ENCODE data around the gene LENG1.
"Not testable (repeated sequence)": the region's sequence is repeated elsewhere in the genome, so short reads cannot be mapped to it uniquely, and the experiment has no call there.

LENG1 gene

DNA sequence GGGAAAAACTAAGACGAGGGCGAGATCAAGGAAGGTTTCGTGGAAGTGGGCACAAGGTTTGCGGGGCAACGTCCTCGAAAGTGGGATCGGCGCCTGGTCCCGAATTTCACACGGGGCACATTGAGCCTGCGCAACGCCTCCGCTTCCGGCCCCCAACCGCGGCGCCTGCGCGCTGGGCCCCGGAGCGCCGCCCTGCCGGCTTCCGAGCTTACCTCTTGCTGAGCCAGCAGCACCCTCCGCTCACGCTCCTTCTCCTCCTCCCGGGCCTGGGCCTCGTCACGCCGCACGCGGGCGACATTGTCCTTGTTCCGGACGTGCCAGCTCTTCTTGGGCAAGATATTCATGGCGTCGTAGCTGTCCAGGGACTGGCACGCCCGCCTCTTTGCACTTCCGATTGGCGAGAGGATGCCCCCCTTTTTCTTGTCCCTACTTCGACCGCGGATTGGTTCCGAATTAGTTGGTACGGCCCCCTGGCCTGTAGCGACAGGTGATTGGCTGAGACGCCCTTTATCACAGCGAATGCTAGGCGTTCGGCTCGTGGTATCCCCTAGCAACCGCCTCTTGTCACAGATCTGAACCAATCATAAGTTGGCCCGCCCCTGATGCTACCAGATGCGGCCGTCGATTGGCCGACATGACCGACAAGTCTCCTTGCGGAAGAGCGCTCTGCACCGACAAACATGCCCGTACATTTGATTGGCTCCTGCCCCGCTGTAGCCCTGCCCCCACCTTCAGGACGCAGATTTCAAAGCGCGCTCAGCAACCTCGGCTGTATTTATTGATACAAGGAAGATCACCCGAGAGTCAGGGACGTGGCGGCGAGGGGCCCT lies at the start of gene LENG1:
TSS of gene LENG1 (minus strand) at position 370 of the 830 bp plus-strand sequence. CDS start at position 344, 26 bp downstream.
- peak within 1 kb of the TSS; percentile 97 for H3K4me3 ChIP-seq (ENCODE audit: low read depth, low read length)
- DNase-seq (ENCODE audit: low read depth, low spot score), result peak; percentile 100
- ChIA-PET POLR2A (interaction anchor here (0.7 to 2.0 kb wide), 6 partner anchors 8 to 50 kb away, joined by 3 to 13 read pairs (median 4); partner anchors contain the start of genes CNOT3 and MBOAT7), CTCF (interaction anchor here (1.1 to 2.5 kb wide), 8 partner anchors 9 to 75 kb away, joined by 3 to 14 read pairs (median 5); partner anchors contain the start of genes CNOT3 and MBOAT7)
- TF ChIP-seq, protein P1, sequence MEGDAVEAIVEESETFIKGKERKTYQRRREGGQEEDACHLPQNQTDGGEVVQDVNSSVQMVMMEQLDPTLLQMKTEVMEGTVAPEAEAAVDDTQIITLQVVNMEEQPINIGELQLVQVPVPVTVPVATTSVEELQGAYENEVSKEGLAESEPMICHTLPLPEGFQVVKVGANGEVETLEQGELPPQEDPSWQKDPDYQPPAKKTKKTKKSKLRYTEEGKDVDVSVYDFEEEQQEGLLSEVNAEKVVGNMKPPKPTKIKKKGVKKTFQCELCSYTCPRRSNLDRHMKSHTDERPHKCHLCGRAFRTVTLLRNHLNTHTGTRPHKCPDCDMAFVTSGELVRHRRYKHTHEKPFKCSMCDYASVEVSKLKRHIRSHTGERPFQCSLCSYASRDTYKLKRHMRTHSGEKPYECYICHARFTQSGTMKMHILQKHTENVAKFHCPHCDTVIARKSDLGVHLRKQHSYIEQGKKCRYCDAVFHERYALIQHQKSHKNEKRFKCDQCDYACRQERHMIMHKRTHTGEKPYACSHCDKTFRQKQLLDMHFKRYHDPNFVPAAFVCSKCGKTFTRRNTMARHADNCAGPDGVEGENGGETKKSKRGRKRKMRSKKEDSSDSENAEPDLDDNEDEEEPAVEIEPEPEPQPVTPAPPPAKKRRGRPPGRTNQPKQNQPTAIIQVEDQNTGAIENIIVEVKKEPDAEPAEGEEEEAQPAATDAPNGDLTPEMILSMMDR (IDR thresholded peaks at IDR 0.05; ENCODE audit: insufficient read depth, low read length, missing control alignments), result peak; percentile 25

DNA sequence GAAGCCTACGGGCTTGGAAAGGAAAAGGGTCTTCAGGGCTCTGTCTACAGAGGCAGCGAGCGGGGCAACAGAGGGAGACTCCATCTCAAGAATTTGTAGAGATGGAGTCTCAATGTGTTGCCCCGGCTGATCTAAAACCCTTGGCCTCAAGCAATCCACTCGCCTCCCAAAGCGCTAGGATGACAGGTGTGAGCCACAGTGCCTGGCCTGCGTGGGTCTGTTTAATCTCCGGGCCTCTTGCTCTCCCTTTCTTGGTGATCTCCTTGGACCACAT lies 49.2 kb upstream of the LENG1 start:
- TF ChIP-seq, protein P1 (IDR thresholded peaks at IDR 0.05; ENCODE audit: insufficient read depth, low read length, missing control alignments), result no peak
- ChIA-PET CTCF (no interaction called here), POLR2A (interaction anchor here (0.7 to 3.7 kb wide), 3 partner anchors 8 to 49 kb away, joined by 3 to 23 read pairs (median 4); partner anchors contain the start of genes LENG1 and RPS9)
- DNase-seq (ENCODE audit: low read depth, low spot score), result no peak
- H3K4me3 ChIP-seq (ENCODE audit: low read depth, low read length), result no peak overlapping the region

DNA sequence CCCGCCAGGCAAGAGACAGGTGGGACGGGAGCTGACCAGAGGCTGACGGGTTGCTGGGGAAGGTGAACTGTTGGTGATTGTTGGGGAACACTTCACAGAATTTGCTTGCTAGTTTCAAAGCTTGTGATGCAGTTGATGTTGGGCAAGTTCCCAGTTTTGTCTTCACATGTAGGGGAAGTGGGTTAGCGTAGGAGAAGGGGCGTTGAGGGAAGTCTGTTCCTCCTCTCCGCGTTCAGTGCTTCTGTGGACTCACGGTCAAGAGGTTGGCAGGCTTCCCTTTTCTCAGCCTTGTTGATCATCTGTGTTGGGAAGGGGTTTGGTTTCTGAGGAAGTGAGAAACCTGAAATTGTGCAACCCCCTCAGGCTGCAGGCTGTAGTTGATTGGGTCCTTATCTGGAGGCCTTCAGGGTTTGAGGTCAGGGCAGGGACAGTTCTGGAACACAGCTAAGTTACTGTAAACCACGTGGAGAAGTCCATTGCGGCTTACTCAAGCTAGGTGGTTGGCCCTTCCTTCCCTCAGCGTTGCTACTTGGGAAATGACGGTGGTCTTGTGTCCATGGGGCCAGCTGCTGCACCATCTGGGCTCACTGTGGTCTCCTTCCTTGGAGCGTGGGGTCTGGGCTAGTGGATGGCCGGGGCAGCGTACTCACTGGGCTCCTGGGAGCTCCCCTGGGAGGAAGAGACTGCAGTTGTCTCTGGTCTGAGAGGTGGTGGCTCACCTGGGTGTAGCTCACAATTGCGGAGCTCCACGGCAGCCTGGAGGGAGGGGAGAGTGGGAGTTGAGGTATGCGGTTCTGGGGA lies 48.7 kb upstream of the LENG1 start:
- no peak for DNase-seq (ENCODE audit: low read depth, low spot score)
- CTCF ChIA-PET, result no interaction called here
- no peak overlapping the region for H3K4me3 ChIP-seq (ENCODE audit: low read depth, low read length)
- TF ChIP-seq, protein P1 (IDR thresholded peaks at IDR 0.05; ENCODE audit: insufficient read depth, low read length, missing control alignments), result no peak
- POLR2A ChIA-PET, result interaction anchor here (0.8 kb wide), 1 partner anchor 49 kb away, joined by 4 read pairs; the partner anchor contains the start of gene LENG1

DNA sequence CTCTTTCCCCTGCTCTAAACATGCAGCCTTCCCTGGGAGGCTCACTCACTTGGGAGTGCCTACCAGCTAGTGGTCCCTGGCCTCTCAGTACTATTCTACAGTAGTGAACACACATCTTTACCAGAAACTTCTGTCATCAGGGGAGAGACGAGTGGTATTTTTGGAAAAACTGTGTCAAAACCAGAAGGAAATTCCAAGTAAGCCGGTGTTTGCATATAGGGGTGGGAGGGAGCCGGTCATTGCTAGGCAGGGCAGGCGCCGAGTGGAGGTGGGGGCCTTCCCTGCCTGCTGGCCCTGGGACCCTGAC lies 48.1 kb upstream of the LENG1 start:
- ChIA-PET CTCF (no interaction called here), POLR2A (no interaction called here)
- no peak overlapping the region for H3K4me3 ChIP-seq (ENCODE audit: low read depth, low read length)
- DNase-seq (ENCODE audit: low read depth, low spot score), result no peak
- TF ChIP-seq, protein P1 (IDR thresholded peaks at IDR 0.05; ENCODE audit: insufficient read depth, low read length, missing control alignments), result no peak

DNA sequence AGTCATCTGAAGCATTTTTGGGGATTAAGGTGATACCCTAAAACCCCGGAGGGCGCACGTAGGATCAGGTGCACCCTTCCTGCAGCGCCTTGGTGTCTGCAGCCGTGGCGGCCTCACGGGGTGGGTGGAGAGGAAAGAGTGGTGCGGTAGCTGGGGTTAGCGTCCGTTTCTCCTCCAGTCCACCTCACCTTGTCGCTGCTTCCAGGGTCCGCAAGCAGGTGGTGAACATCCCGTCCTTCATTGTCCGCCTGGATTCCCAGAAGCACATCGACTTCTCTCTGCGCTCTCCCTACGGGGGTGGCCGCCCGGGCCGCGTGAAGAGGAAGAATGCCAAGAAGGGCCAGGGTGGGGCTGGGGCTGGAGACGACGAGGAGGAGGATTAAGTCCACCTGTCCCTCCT lies 47.7 kb upstream of the LENG1 start:
- H3K4me3 ChIP-seq (ENCODE audit: low read depth, low read length); POLR2A ChIA-PET; CTCF ChIA-PET; DNase-seq (ENCODE audit: low read depth, low spot score): not testable (repeated sequence)

DNA sequence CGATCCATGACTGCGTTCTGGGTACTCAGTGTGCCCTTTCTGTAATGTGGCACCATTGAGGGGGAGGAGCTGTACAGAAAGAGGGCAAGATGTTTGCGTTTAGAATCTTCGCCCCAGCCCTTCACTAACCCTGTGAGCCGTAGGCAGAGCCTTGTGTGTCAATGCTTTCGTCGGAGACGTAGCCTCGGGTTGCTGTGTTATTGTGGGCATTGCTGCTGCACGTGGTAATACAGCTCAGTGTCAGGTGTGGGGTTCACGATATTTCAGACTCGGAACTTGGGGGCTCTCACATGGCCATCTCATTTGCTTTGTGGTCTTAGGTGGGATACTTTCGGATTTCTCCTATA lies 47.3 kb upstream of the LENG1 start:
- CTCF ChIA-PET, result no interaction called here
- TF ChIP-seq, protein P1 (IDR thresholded peaks at IDR 0.05; ENCODE audit: insufficient read depth, low read length, missing control alignments), result no peak
- POLR2A ChIA-PET, result no interaction called here
- H3K4me3 ChIP-seq (ENCODE audit: low read depth, low read length), result no peak overlapping the region
- DNase-seq (ENCODE audit: low read depth, low spot score), result no peak

Measured in AG04449 (cell line).